ENCODE results near the gene CLEC4G. TPM values are rescaled to one million over a fixed set of nuclear protein-coding genes. Genes with fewer than 3 reads are reported as not detected.

Gene CLEC4G
- total and polyA plus RNA-seq, 9 of the 15 experiments (the other 6 are each of a cell fraction or from before 2014, with no cell fraction given): not detected

GRCh38 chr19:7718668-7719067 lies 13.2 kb downstream of the CLEC4G start:
- ChIA-PET CTCF (ENCODE audit: low intra/inter-chr PET ratio) (no interaction called here), POLR2A (no interaction called here)
- Histone ChIP-seq H3K4me1 (replicated peaks in 1 of 2; ENCODE audit: control insufficient read depth in 2 of 2, insufficient read depth in 2 of 2, low read length in 2 of 2) (no peaks in the 10 kb centered on the region), H3K27ac (ENCODE audit: extremely low read depth, low read depth, low read length) (no peak overlapping the region), H3K9me1 (ENCODE audit: control insufficient read depth, insufficient read depth, low read length) (no peaks in the 10 kb centered on the region), H3K27me3 (ENCODE audit: control insufficient read depth in 2 of 2, insufficient read depth in 2 of 2, low read length in 2 of 2) (peaks cover 8 to 23% of the 10 kb centered on the region in 2 experiments; a peak in 4 of 5 replicates), H3K4me3 (no peak overlapping the region), H2AFZ (ENCODE audit: low read depth, low read length) (no peak overlapping the region), H3K9ac (ENCODE audit: insufficient read depth in 1 of 2, low read depth in 2 of 2, low read length in 2 of 2) (no peak overlapping the region), H3K9me3 (replicated peaks; ENCODE audit: control insufficient read depth, insufficient read depth, low read depth, low read length) (no peaks in the 10 kb centered on the region), H3K4me2 (ENCODE audit: insufficient read depth, low read length) (no peak overlapping the region), H4K20me1 (replicated peaks; ENCODE audit: control insufficient read depth, insufficient read depth, low read length) (no peaks in the 10 kb centered on the region), H3K36me3 (ENCODE audit: control insufficient read depth, insufficient read depth, low read length) (no peaks in the 10 kb centered on the region), H3K79me2 (ENCODE audit: control insufficient read depth, insufficient read depth, low read length) (no peaks in the 10 kb centered on the region)
- TF ChIP-seq KLF10 (CRISPR knock-in tag; IDR thresholded peaks at IDR 0.05) (no peak), PHTF2 (CRISPR knock-in tag; IDR thresholded peaks at IDR 0.05) (no peak), KLF16 (IDR thresholded peaks at IDR 0.05) (no peak), CBFB (CRISPR knock-in tag; IDR thresholded peaks at IDR 0.05) (no peak), ZNF785 (CRISPR knock-in tag; IDR thresholded peaks at IDR 0.05) (no peak), DDX20 (tag; IDR thresholded peaks at IDR 0.05; ENCODE audit: low read depth) (no peak), MIER1 (IDR thresholded peaks at IDR 0.05; ENCODE audit: low read depth) (no peak)
- TF ChIP-seq, protein P1, sequence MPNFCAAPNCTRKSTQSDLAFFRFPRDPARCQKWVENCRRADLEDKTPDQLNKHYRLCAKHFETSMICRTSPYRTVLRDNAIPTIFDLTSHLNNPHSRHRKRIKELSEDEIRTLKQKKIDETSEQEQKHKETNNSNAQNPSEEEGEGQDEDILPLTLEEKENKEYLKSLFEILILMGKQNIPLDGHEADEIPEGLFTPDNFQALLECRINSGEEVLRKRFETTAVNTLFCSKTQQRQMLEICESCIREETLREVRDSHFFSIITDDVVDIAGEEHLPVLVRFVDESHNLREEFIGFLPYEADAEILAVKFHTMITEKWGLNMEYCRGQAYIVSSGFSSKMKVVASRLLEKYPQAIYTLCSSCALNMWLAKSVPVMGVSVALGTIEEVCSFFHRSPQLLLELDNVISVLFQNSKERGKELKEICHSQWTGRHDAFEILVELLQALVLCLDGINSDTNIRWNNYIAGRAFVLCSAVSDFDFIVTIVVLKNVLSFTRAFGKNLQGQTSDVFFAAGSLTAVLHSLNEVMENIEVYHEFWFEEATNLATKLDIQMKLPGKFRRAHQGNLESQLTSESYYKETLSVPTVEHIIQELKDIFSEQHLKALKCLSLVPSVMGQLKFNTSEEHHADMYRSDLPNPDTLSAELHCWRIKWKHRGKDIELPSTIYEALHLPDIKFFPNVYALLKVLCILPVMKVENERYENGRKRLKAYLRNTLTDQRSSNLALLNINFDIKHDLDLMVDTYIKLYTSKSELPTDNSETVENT (CRISPR knock-in tag; IDR thresholded peaks at IDR 0.05): no peak
- BruUV-seq (replicated peaks): no TSS peak
- no peak for ATAC-seq
- 0% methylated on average over 8 of the region's 8 CpGs for WGBS (ENCODE audit: insufficient coverage, low coverage, missing lambda C conversion rate)
- intact Hi-C loops (cut with micrococcal nuclease) (no loop called here), in situ Hi-C loops (cut with MboI) (no loop called here)
- FAIRE-seq: no peak
- no peak for DNase-seq (ENCODE audit: extremely low read depth in 1 of 4, low spot score in 3 of 4)
